KMS-11 (cell line): ENCODE data around the gene SLC37A3.

Experiments used
- H2AFZ ChIP-seq: fragments of 200-600 bp; sonication (generic); 2 replicates; pipeline ENCODE4 v1.6.1; 2016; ENCODE audit warnings: antibody characterized with exemption, mixed run types, low read depth
- H3K27ac ChIP-seq: fragments of 200-600 bp; sonication (generic); 2 replicates; pipeline ENCODE4 v1.6.1; 2016; ENCODE audit warnings: mild to moderate bottlenecking, mixed run types
- H3K27me3 ChIP-seq: fragments of 200-600 bp; sonication (generic); 2 replicates; pipeline ENCODE4 v1.6.1; 2017; ENCODE audit warnings: mild to moderate bottlenecking, low read depth, mixed run types, moderate library complexity; ENCODE audit not compliant: insufficient read depth
- H3K36me3 ChIP-seq: fragments of 200-600 bp; sonication (generic); 2 replicates; pipeline ENCODE4 v1.6.1; 2017; ENCODE audit warnings: mild to moderate bottlenecking, mixed run types; ENCODE audit not compliant: insufficient read depth
- H3K4me1 ChIP-seq: fragments of 200-600 bp; sonication (generic); 2 replicates; pipeline ENCODE4 v1.6.1; 2016; ENCODE audit warnings: mild to moderate bottlenecking, low read depth, mixed run types; ENCODE audit not compliant: poor library complexity, severe bottlenecking
- H3K4me2 ChIP-seq: fragments of 200-600 bp; sonication (generic); 2 replicates; pipeline ENCODE4 v1.7.0; 2016; ENCODE audit warnings: mild to moderate bottlenecking, mixed run types
- H3K4me3 ChIP-seq: fragments of 200-600 bp; sonication (generic); IDR thresholded peaks from 2 replicates; pipeline ENCODE4 v1.6.1; 2017; ENCODE audit warnings: low read depth, low read length, mixed read lengths; ENCODE audit not compliant: insufficient read depth
- H3K79me2 ChIP-seq: fragments of 200-600 bp; sonication (generic); 2 replicates; pipeline ENCODE4 v1.6.1; 2016; ENCODE audit warnings: low read depth, mixed run types; ENCODE audit not compliant: insufficient read depth
- H3K9ac ChIP-seq: fragments of 200-600 bp; sonication (generic); 2 replicates; pipeline ENCODE4 v1.6.1; 2016; ENCODE audit warnings: mild to moderate bottlenecking, mixed run types
- H4K20me1 ChIP-seq: fragments of 200-600 bp; sonication (generic); 2 replicates; pipeline ENCODE4 v1.6.1; 2016; ENCODE audit warnings: mild to moderate bottlenecking, mixed run types; ENCODE audit not compliant: insufficient read depth
- TF ChIP-seq, protein P1 (sequence below): fragments of 200-600 bp; sonication (generic); conservative IDR thresholded peaks from 2 replicates; pipeline ENCODE4 v1.6.1; 2017; ENCODE audit warnings: low read depth, mild to moderate bottlenecking, antibody characterized with exemption, low read length, moderate library complexity, mixed read lengths

SLC37A3 gene

DNA sequence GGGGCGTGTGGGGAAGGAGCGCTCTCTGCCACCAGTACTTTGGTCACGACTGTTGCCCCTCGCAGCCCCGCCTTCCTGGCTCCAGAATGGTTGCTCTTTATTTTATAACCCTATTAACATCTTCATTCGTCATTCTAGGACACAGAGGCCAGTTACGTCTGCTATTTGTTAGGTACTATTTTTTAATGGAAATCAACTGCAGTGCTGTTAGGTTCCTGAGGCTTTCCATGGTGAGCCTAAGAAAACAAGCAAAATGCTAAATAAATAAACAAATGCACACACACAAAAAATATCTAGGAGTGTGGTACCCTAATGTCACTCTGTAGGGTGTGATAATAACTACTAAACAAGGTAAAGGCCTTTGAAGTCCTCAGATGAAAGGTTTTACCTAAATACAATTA lies 71.1 kb downstream of the SLC37A3 start:
- Histone ChIP-seq H3K27me3 (no peaks in the 10 kb centered on the region), H3K4me1 (peaks cover 7% of the 10 kb centered on the region), H3K4me3 (no peak overlapping the region), H4K20me1 (no peaks in the 10 kb centered on the region), H3K9ac (no peak overlapping the region), H3K27ac (no peak overlapping the region), H2AFZ (no peak overlapping the region), H3K36me3 (no peaks in the 10 kb centered on the region), H3K79me2 (no peaks in the 10 kb centered on the region), H3K4me2 (no peak overlapping the region)
- TF ChIP-seq, protein P1, sequence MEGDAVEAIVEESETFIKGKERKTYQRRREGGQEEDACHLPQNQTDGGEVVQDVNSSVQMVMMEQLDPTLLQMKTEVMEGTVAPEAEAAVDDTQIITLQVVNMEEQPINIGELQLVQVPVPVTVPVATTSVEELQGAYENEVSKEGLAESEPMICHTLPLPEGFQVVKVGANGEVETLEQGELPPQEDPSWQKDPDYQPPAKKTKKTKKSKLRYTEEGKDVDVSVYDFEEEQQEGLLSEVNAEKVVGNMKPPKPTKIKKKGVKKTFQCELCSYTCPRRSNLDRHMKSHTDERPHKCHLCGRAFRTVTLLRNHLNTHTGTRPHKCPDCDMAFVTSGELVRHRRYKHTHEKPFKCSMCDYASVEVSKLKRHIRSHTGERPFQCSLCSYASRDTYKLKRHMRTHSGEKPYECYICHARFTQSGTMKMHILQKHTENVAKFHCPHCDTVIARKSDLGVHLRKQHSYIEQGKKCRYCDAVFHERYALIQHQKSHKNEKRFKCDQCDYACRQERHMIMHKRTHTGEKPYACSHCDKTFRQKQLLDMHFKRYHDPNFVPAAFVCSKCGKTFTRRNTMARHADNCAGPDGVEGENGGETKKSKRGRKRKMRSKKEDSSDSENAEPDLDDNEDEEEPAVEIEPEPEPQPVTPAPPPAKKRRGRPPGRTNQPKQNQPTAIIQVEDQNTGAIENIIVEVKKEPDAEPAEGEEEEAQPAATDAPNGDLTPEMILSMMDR, result no peak

DNA sequence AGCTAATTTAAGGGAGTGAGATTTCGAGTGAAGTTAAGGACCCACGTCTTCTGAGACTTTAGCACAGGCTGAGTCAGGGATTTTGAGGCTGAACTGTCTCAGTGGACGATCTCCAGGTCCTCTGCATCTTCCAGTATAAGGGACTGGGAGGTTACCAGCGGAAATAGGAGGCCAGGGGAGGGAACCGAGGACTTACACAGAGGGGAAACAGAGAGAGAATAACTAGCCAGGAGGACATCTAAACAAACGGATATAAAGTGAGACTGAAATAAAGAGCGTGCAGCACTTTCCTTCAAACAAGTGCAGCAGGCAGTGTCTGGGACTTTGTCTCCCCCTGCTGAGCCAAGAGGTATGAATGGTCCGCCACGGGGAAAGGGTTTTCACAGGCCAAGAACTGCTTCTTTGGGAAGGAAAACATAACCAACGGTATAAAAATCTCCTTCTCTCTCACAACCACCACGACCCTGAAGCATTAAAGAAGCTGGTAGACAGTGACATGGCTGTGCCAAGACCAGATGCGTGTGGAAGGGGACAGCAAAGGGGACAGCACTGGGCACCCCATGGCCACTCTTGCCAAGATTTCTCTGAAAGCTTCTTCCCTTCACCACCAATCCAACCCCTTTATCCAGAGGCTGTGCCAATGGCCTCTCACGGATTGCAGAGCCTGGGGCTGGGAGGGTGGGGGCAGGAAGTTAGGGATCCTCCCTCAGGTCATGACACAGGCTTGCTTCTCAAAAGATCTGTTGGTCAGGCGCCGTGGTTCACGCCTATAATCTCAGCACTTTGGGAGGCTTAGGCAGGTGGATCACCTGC lies 72.0 kb downstream of the SLC37A3 start:
- Histone ChIP-seq H3K79me2 (no peaks in the 10 kb centered on the region), H3K9ac (no peak overlapping the region), H3K27me3 (no peaks in the 10 kb centered on the region), H3K36me3 (no peaks in the 10 kb centered on the region), H3K4me1 (peaks cover 7% of the 10 kb centered on the region), H3K4me2 (peak overlapping the region; percentile 72), H3K4me3 (no peak overlapping the region), H4K20me1 (no peaks in the 10 kb centered on the region), H2AFZ (peak overlapping the region; percentile 64), H3K27ac (no peak overlapping the region)
- TF ChIP-seq, protein P1, result peak; percentile 90

DNA sequence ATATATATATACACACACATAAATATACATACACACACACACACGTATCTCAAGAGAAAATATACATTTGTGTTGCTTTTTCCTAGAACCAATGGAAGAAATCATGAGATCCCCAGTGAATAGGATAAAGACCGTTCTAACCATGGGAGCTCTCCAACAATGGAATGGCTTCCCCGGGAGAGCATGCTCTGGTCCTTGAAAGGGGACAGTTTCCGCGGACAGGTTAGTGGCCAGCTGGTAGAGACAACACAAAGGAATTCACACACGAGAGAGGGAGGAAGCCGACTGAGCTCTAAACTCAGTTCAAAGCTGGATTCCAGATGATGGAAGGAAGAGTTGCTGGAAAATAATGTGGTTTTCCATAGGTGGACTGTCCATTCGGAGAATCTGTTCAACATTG lies 72.7 kb downstream of the SLC37A3 start:
- peaks cover 7% of the 10 kb centered on the region for H3K4me1 ChIP-seq
- no peaks in the 10 kb centered on the region for H3K27me3 ChIP-seq
- no peaks in the 10 kb centered on the region for H3K36me3 ChIP-seq
- no peak overlapping the region for H3K9ac ChIP-seq
- H3K79me2 ChIP-seq, result no peaks in the 10 kb centered on the region
- H2AFZ ChIP-seq, result no peak overlapping the region
- H4K20me1 ChIP-seq, result no peaks in the 10 kb centered on the region
- H3K27ac ChIP-seq, result no peak overlapping the region
- TF ChIP-seq, protein P1, result no peak
- no peak overlapping the region for H3K4me3 ChIP-seq
- peak overlapping the region; percentile 72; the same call in 1 of the 2 replicates for H3K4me2 ChIP-seq

DNA sequence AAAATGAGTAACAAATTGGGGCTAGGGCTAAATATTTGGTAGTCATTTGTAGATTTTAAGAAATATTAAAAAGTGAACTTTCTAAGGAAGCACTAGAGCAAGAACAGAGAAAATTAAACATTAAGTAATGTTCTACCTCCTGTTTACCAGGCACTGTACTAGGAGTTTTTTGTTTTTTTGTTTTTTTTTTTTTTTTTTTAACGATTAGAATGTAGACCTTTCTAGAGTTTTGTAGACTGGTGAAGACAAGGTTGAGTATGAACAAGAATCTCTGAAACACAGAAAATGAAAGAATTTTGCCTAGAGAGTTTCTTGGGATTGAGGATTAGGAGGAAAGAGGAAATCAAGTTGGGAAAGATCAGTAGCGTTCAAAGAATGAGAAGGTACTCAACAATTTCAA lies 73.6 kb downstream of the SLC37A3 start:
- Histone ChIP-seq H3K4me1 (peaks cover 7% of the 10 kb centered on the region), H3K79me2 (no peaks in the 10 kb centered on the region), H4K20me1 (no peaks in the 10 kb centered on the region), H2AFZ (no peak overlapping the region), H3K4me3 (no peak overlapping the region), H3K27me3 (no peaks in the 10 kb centered on the region), H3K9ac (no peak overlapping the region), H3K36me3 (no peaks in the 10 kb centered on the region), H3K4me2 (no peak overlapping the region), H3K27ac (no peak overlapping the region)
- TF ChIP-seq, protein P1, result no peak
